Peyer's patch (tissue), 4 donors: ENCODE results near the gene NRROS. TPM values are rescaled to one million over a fixed set of nuclear protein-coding genes. Genes with fewer than 3 reads are reported as not detected.
A peak's percentile ranks its signal among the peaks of the same experiment; 100 is the strongest.

Experiments used
- DNase-seq, 3 donors: peaks; one replicate each; pipeline ENCODE4 v3.0.0-alpha.2; 2017 to 2019
- H3K27ac ChIP-seq, 4 donors: fragments of 200-600 bp; sonication (generic); one replicate each; pipeline ENCODE4 v1.5.1; 2016 to 2019
- H3K27me3 ChIP-seq, 2 donors: fragments of 200-600 bp; sonication (generic); one replicate each; pipeline ENCODE4 v1.5.1; 2019
- H3K36me3 ChIP-seq, 3 donors: fragments of 200-600 bp; sonication (generic); one replicate each; pipeline ENCODE4 v1.5.1; 2016 to 2019
- H3K4me1 ChIP-seq, 4 donors: fragments of 200-600 bp; sonication (generic); one replicate each; pipeline ENCODE4 v1.5.1; 2016 to 2019
- H3K4me3 ChIP-seq, 4 donors: fragments of 200-600 bp; sonication (generic); 1 replicate in 3 of 4; 2 replicates in 1 of 4; pipeline ENCODE4 v1.5.1; 2016 to 2019; ENCODE audit warnings: mild to moderate bottlenecking in 1 of 4
- H3K9me3 ChIP-seq, 4 donors: fragments of 200-600 bp; sonication (generic); one replicate each; pipeline ENCODE4 v1.5.1; 2016 to 2019; ENCODE audit warnings: mild to moderate bottlenecking in 1 of 4
- POLR2A ChIP-seq, 2 donors: fragments of 450-650 bp; IDR thresholded peaks; one replicate each; pipeline ENCODE4 v1.5.1; 2017; ENCODE audit warnings: antibody characterized with exemption in 2 of 2, mild to moderate bottlenecking in 2 of 2, moderate library complexity in 2 of 2
- total RNA-seq, 4 donors: library from RNA; depleted of rRNA; stranded (reverse); fragments of >200 nt; gene quantifications; one replicate each; pipeline ENCODE4 v1.1.0, GENCODE V29; 2016
- TF ChIP-seq, protein P1 (sequence below), 6 experiments: fragments of 450-650 bp in 4 of 6; fragments of 200-600 bp in 2 of 6; sonication (generic) in 1 of 6; IDR thresholded peaks; one replicate each; pipeline ENCODE4 v1.5.1; 2017 to 2019; ENCODE audit warnings: antibody characterized with exemption in 6 of 6, mild to moderate bottlenecking in 3 of 6, moderate library complexity in 1 of 6

Gene NRROS
- total RNA-seq, 4 donors from 2014 or later, result 0.70 to 10.7 (median 2.8) TPM

DNA sequence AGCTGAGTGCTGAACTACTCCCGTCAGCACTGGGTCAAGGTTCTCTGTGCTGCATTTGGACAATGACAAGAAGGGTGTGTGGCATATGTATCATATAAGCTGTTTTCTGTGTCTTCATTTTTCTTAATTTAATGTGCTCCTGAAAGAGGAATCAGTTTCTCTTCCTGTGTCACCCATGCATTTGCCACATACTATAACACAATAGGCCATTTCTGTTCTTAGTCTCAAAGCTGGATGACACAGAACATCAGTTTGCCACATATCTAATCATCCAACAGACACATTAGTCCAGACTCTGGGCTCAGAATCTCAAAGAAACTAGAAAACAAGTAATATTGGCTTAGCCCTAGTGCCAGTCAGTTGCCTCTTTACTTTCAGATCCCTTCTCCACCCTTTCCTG, 38.4 kb downstream of the NRROS start:
- no peaks in the 10 kb centered on the region for H3K4me1 ChIP-seq
- TF ChIP-seq, protein P1, sequence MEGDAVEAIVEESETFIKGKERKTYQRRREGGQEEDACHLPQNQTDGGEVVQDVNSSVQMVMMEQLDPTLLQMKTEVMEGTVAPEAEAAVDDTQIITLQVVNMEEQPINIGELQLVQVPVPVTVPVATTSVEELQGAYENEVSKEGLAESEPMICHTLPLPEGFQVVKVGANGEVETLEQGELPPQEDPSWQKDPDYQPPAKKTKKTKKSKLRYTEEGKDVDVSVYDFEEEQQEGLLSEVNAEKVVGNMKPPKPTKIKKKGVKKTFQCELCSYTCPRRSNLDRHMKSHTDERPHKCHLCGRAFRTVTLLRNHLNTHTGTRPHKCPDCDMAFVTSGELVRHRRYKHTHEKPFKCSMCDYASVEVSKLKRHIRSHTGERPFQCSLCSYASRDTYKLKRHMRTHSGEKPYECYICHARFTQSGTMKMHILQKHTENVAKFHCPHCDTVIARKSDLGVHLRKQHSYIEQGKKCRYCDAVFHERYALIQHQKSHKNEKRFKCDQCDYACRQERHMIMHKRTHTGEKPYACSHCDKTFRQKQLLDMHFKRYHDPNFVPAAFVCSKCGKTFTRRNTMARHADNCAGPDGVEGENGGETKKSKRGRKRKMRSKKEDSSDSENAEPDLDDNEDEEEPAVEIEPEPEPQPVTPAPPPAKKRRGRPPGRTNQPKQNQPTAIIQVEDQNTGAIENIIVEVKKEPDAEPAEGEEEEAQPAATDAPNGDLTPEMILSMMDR (IDR thresholded peaks at IDR 0.05), result no peak
- no peak for TF ChIP-seq POLR2A (IDR thresholded peaks at IDR 0.05)
- no peak overlapping the region for H3K4me3 ChIP-seq
- H3K9me3 ChIP-seq, result peaks cover 0 to 2% (median 0%) of the 10 kb centered on the region in 4 donors
- H3K36me3 ChIP-seq, result no peaks in the 10 kb centered on the region
- H3K27me3 ChIP-seq, result no peaks in the 10 kb centered on the region
- H3K27ac ChIP-seq, result no peak overlapping the region
- no peak for DNase-seq

DNA sequence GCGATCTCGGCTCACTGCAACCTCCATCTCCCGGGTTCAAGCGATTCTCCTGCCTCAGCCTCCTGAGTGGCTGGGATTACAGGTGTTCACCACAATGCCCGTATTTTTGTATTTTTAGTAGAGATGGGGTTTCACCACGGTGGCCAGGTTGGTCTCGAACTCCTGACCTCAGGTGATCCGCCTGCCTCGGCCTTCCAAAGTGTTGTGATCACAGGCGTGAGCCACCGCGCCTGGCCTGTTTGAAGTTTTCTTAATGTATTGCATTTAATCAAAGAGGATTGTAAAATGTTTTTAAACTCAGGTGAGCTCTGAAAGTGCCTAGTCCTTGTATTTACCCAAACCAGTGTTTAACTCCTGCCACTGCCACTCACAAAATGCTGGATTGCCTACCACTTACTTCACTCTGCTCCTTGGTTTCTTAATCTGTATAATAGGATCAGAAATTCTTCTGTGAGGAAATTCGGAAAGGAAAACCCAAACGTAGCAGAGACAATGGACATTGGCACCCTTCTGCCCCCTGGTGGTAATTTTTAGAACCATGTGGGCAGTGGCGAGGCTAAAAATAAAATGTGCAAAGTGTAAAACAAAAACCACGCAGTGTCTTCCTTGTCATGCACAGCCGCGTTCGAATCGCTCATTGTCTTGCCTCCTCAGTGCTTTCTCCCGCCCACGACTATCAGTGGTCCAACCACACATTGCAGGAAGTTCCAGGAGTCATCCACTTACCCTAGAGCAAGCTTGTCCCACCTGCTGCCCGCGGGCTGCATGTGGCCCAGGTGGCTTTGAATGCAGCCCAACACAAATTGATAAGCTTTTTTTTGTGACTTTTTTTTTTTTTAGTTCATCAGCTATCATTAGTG, 45.3 kb downstream of the NRROS start:
- Histone ChIP-seq H3K4me3 (peak overlapping the region in 2 of 4 donors; percentile 2 to 5), H3K27ac (no peak overlapping the region)

GRCh38 chr3:196686436-196686835, 46.9 kb downstream of the NRROS start:
- TF ChIP-seq, protein P1 (IDR thresholded peaks at IDR 0.05), result no peak
- no peak for TF ChIP-seq POLR2A (IDR thresholded peaks at IDR 0.05)
- H3K9me3 ChIP-seq, result peaks cover 0 to 8% (median 0%) of the 10 kb centered on the region in 4 donors
- DNase-seq, result no peak
- H3K27me3 ChIP-seq, result no peaks in the 10 kb centered on the region
- H3K36me3 ChIP-seq, result no peaks in the 10 kb centered on the region
- no peak overlapping the region for H3K4me3 ChIP-seq
- no peak overlapping the region for H3K27ac ChIP-seq
- H3K4me1 ChIP-seq, result peaks cover 0 to 11% (median 0%) of the 10 kb centered on the region in 4 donors

More for the DNA sequence above, 45.3 kb downstream of the NRROS start:
- H3K36me3 ChIP-seq, result no peaks in the 10 kb centered on the region
- no peaks in the 10 kb centered on the region for H3K27me3 ChIP-seq
- H3K4me1 ChIP-seq, result peaks cover 0 to 11% (median 0%) of the 10 kb centered on the region in 4 donors
- peaks cover 0 to 8% (median 0%) of the 10 kb centered on the region in 4 donors for H3K9me3 ChIP-seq
- no peak for TF ChIP-seq POLR2A (IDR thresholded peaks at IDR 0.05)
- TF ChIP-seq, protein P1 (IDR thresholded peaks at IDR 0.05), result peak; percentile 87 to 96 (median 90)
- peak; percentile 55 to 87 (median 81) for DNase-seq

- peaks cover 0 to 2% (median 0%) of the 10 kb centered on the region in 4 donors for H3K9me3 ChIP-seq
- no peaks in the 10 kb centered on the region for H3K36me3 ChIP-seq
- peak overlapping the region in 1 of 4 donors; percentile 21 for H3K27ac ChIP-seq
- peak in 1 of 3 donors; percentile 51 for DNase-seq
- H3K27me3 ChIP-seq, result no peaks in the 10 kb centered on the region
- no peak overlapping the region for H3K4me3 ChIP-seq
- TF ChIP-seq POLR2A (IDR thresholded peaks at IDR 0.05), result no peak
- TF ChIP-seq, protein P1 (IDR thresholded peaks at IDR 0.05), result no peak
- peaks cover 0 to 11% (median 0%) of the 10 kb centered on the region in 4 donors for H3K4me1 ChIP-seq
Observed at GRCh38 chr3:196688349-196688748, 48.9 kb downstream of the NRROS start.

DNA sequence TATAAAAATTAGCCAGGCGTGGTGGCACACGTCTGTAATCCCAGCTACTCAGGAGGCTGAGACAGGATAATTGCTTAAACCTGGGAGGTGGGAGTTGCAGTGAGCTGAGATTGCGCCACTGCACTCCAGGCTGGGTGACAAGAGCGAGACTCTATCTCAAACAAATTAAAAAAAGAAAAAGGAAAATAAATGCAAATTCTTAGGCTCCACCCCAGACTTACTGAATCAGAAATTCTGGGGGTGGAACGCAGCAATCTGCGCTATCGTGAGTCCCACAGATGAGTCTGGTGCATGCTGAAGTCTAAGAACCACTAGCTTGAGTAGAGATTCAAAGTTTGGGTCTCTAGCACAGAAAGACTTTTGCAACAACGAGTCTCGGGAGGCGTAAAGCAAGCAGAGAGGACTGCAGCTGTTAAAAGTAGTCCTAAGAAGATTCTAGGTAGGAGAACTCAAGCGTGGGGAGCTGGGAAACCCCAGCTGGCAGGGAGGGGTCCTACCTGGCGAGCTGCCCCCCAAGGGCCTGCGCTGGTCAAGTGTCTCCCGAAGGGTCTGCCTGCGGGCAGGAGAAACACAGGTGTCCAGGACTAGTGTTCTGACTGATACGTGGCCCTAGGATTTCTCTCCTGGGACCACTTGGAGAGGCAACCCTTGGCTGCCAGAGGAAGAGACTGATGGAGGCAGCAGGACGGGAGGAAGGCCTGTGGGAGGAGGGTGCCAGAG, 50.6 kb downstream of the NRROS start:
- Histone ChIP-seq H3K9me3 (no peaks in the 10 kb centered on the region), H3K27me3 (no peaks in the 10 kb centered on the region), H3K27ac (no peak overlapping the region), H3K36me3 (no peaks in the 10 kb centered on the region), H3K4me3 (no peak overlapping the region), H3K4me1 (peaks cover 0 to 2% (median 0%) of the 10 kb centered on the region in 4 donors)
- TF ChIP-seq, protein P1 (IDR thresholded peaks at IDR 0.05), result no peak
- TF ChIP-seq POLR2A (IDR thresholded peaks at IDR 0.05), result no peak
- no peak for DNase-seq
